Vagina (tissue), 2 donors: Measurements from ENCODE around the gene GNL2.

Source experiments
- CTCF ChIP-seq, 3 experiments: fragments of 450-650 bp in 2 of 3; fragments of 200-600 bp in 1 of 3; sonication (generic) in 1 of 3; IDR thresholded peaks; one replicate each; pipeline ENCODE4 v1.5.1; 2017 to 2019; ENCODE audit warnings: antibody characterized with exemption in 3 of 3, mild to moderate bottlenecking in 2 of 3, moderate library complexity in 2 of 3
- POLR2A ChIP-seq, 2 donors: fragments of 450-650 bp; IDR thresholded peaks; one replicate each; pipeline ENCODE4 v1.6.1; 2017; ENCODE audit warnings: antibody characterized with exemption in 2 of 2, mild to moderate bottlenecking in 2 of 2, moderate library complexity in 2 of 2
- POLR2AphosphoS5 ChIP-seq, 2 donors: sonication (generic); formaldehyde crosslinking; IDR thresholded peaks; one replicate each; pipeline ENCODE4 v1.9.0; 2017; ENCODE audit warnings: antibody characterized with exemption in 2 of 2, mild to moderate bottlenecking in 2 of 2, low read depth in 1 of 2; ENCODE audit not compliant: insufficient read depth in 1 of 2

DNA sequence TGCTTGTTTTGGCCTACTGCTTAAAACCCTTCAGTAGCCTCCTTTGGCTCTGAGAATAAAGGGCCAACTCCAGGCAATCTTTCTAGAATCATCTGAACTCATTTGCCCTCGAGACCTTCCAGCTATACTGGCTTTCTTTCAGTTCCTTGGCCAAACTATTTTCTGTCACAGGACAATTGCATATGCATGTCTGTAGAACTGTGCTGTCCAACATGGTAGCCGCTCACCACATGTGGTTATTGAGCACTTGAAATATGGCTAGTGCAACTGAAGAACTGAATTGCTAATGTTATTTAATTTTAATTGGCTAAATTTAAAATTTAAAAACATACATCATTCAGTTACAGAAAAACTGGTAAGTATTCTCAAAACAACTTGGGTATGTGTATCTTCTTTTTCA, 14.3 kb upstream of the GNL2 start:
- TF ChIP-seq CTCF (IDR thresholded peaks at IDR 0.05) (no peak), POLR2A (IDR thresholded peaks at IDR 0.05) (no peak), POLR2AphosphoS5 (IDR thresholded peaks at IDR 0.05; ENCODE audit: insufficient read depth in 1 of 2, low read depth in 1 of 2) (no peak)
